OCI-LY3 (cell line): ENCODE measurements around the gene FMNL1.

ENCODE experiments used
- H2AFZ ChIP-seq: fragments of 200-600, 300-600 bp; shearing (Covaris generic); 2 replicates; pipeline ENCODE4 v1.6.0; 2014; ENCODE audit warnings: antibody characterized with exemption, low read depth, low read length
- H3K27ac ChIP-seq: fragments of 200-600, 300-600 bp; sonication (generic); 2 replicates; pipeline ENCODE4 v1.5.1; 2014; ENCODE audit warnings: mild to moderate bottlenecking, low read length, moderate library complexity, mixed read lengths
- H3K27me3 ChIP-seq: fragments of 200-600, 300-600 bp; sonication (generic); 2 replicates; pipeline ENCODE4 v1.6.1; 2014; ENCODE audit warnings: low read depth, low read length, mixed read lengths
- H3K36me3 ChIP-seq: fragments of 200-600, 300-600 bp; sonication (generic); replicated peaks from 2 replicates; pipeline ENCODE3; 2014; ENCODE audit warnings: low read depth, low read length, mixed read lengths
- H3K4me1 ChIP-seq: fragments of 300-600, 200-600 bp; sonication (generic); 2 replicates; pipeline ENCODE4 v1.6.1; 2014; ENCODE audit warnings: low read length, mixed read lengths
- H3K4me2 ChIP-seq: fragments of 200-600, 300-600 bp; sonication (generic); 2 replicates; pipeline ENCODE4 v1.6.1; 2014; ENCODE audit warnings: low read length, mixed read lengths
- H3K4me3 ChIP-seq: fragments of 300-600, 200-600 bp; sonication (generic); 2 replicates; pipeline ENCODE4 v1.5.1; 2014; ENCODE audit warnings: antibody characterized with exemption, mild to moderate bottlenecking, low read length, moderate library complexity
- H3K79me2 ChIP-seq: fragments of 300-600, 200-600 bp; shearing (Covaris generic); 2 replicates; pipeline ENCODE4 v1.6.1; 2014; ENCODE audit warnings: mild to moderate bottlenecking, low read length, mixed read lengths
- H3K9ac ChIP-seq: fragments of 300-600, 200-600 bp; shearing (Covaris generic); 2 replicates; pipeline ENCODE4 v1.6.0; 2014; ENCODE audit warnings: mild to moderate bottlenecking, low read length, moderate library complexity
- H3K9me3 ChIP-seq: fragments of 200-600, 300-600 bp; shearing (Covaris generic); 2 replicates; pipeline ENCODE4 v1.6.1; 2014; ENCODE audit warnings: low read length, mixed read lengths; ENCODE audit not compliant: insufficient read depth
- H4K20me1 ChIP-seq: fragments of 200-600, 300-600 bp; sonication (generic); 2 replicates; pipeline ENCODE4 v1.6.1; 2016; ENCODE audit warnings: low read length, mixed read lengths; ENCODE audit not compliant: insufficient read depth
- CTCF ChIP-seq: fragments of 200-600, 300-600 bp; sonication (generic); IDR thresholded peaks from 2 replicates; pipeline ENCODE4 v1.5.1; 2014; ENCODE audit warnings: antibody characterized with exemption, low read length, low read depth
- EZH2phosphoT487 ChIP-seq: fragments of 200-600 bp; shearing (Covaris generic); IDR thresholded peaks from 2 replicates; pipeline ENCODE4 v1.6.1; 2018; ENCODE audit warnings: antibody characterized with exemption, mixed run types, low read depth

The FMNL1 gene

DNA sequence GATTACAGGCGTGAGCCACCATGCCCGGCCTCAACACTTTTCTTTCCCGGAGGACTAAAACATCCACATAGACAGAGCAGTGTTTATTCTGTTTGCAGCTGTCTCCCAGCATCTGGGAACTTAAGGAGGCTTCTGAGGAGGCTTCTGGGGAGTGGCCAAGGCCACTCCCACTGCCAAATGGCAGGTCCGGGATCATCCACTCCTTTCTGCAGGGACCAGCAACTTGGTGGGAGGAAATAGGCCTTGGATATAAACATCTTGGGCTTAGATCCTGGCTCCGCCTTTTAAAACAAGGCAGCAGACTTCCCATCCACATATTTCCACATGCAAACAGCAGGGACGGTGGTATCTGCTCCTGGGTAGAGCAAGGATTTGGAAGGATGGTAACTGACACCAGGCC is 54.3 kb downstream of the FMNL1 start:
- H3K36me3 ChIP-seq = peaks cover 32% of the 10 kb centered on the region
- no peaks in the 10 kb centered on the region for H3K27me3 ChIP-seq
- H2AFZ ChIP-seq = no peak overlapping the region
- peaks cover 9% of the 10 kb centered on the region for H3K4me1 ChIP-seq
- TF ChIP-seq EZH2phosphoT487 = no peak
- TF ChIP-seq CTCF = no peak
- no peaks in the 10 kb centered on the region for H3K9me3 ChIP-seq
- H3K9ac ChIP-seq = no peak overlapping the region
- H3K27ac ChIP-seq = no peak overlapping the region
- H4K20me1 ChIP-seq = no peaks in the 10 kb centered on the region
- no peak overlapping the region for H3K4me3 ChIP-seq
- no peak overlapping the region for H3K4me2 ChIP-seq
- peaks cover 4% of the 10 kb centered on the region; the same call in 1 of the 2 replicates for H3K79me2 ChIP-seq

- peak overlapping the region; percentile 49 for H3K27ac ChIP-seq
- peaks cover 9% of the 10 kb centered on the region for H3K4me1 ChIP-seq
- no peak overlapping the region for H3K4me3 ChIP-seq
- no peaks in the 10 kb centered on the region for H3K27me3 ChIP-seq
- H3K4me2 ChIP-seq = no peak overlapping the region
- H3K9ac ChIP-seq = no peak overlapping the region
- H3K9me3 ChIP-seq = no peaks in the 10 kb centered on the region
- peaks cover 34% of the 10 kb centered on the region for H3K36me3 ChIP-seq
- no peak overlapping the region for H2AFZ ChIP-seq
- H3K79me2 ChIP-seq = peaks cover 4% of the 10 kb centered on the region; the same call in 1 of the 2 replicates
- no peak for TF ChIP-seq EZH2phosphoT487
- peak; percentile 64 for TF ChIP-seq CTCF
- H4K20me1 ChIP-seq = no peaks in the 10 kb centered on the region
These were observed 55.6 kb downstream of the FMNL1 start for GRCh38 chr17:45277216-45277849.

DNA sequence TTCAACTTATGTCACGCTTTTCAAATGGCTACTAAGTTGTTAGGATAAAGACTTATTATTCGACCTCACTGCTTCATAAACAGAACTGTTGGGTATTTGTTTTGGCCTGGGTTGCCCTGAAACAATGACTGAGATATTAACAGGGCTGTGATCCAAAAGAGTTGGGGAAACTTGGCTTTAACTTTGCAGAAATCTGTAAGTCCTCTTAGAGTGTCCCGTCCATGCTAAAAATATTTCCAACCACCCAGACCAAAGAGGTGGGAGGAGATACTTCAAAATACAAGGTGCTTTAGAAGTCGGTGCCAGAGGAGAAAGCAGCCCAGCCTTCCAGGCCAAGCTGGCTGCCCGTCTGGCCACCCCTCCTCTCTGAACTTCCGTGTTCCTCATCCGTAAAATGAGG is 56.3 kb downstream of the FMNL1 start:
- Histone ChIP-seq H3K4me3 (no peak overlapping the region), H2AFZ (no peak overlapping the region), H3K79me2 (peaks cover 4% of the 10 kb centered on the region; the same call in 1 of the 2 replicates), H3K4me2 (no peak overlapping the region), H3K27ac (0 out of 2 replicates have a peak overlapping the region, but pooled peaks have one; percentile 49), H4K20me1 (no peaks in the 10 kb centered on the region), H3K27me3 (no peaks in the 10 kb centered on the region), H3K9me3 (no peaks in the 10 kb centered on the region), H3K9ac (no peak overlapping the region), H3K4me1 (peaks cover 9% of the 10 kb centered on the region), H3K36me3 (peaks cover 37% of the 10 kb centered on the region)
- no peak for TF ChIP-seq CTCF
- no peak for TF ChIP-seq EZH2phosphoT487

GRCh38 chr17:45279898-45280297 is 58.2 kb downstream of the FMNL1 start:
- Histone ChIP-seq H3K36me3 (peaks cover 41% of the 10 kb centered on the region), H2AFZ (no peak overlapping the region), H3K9me3 (no peaks in the 10 kb centered on the region), H3K9ac (no peak overlapping the region), H4K20me1 (no peaks in the 10 kb centered on the region), H3K4me3 (no peak overlapping the region), H3K27ac (no peak overlapping the region), H3K4me2 (no peak overlapping the region), H3K27me3 (no peaks in the 10 kb centered on the region), H3K4me1 (peaks cover 9% of the 10 kb centered on the region), H3K79me2 (peaks cover 12% of the 10 kb centered on the region; the same call in 1 of the 2 replicates)
- TF ChIP-seq EZH2phosphoT487 (no peak), CTCF (no peak)
